ENCODE data around the gene PTPA. TPM values are rescaled to one million over a fixed set of nuclear protein-coding genes. Genes with fewer than 3 reads are reported as not detected.
A peak's percentile ranks its signal among the peaks of the same experiment; 100 is the strongest.

The PTPA gene
- total and polyA plus RNA-seq, 9 of the 15 experiments (the other 6 are each of a cell fraction or from before 2014, with no cell fraction given), result 1.7 to 121 (median 72.6) TPM

GRCh38 chr9:129068990-129069861 is 42.0 kb upstream of the PTPA start (continued):
- no peak; the same call in 1 of the 2 replicates for TF ChIP-seq CLOCK (CRISPR knock-in tag; IDR thresholded peaks at IDR 0.05; ENCODE audit: borderline replicate concordance)
- TF ChIP-seq, protein P1, sequence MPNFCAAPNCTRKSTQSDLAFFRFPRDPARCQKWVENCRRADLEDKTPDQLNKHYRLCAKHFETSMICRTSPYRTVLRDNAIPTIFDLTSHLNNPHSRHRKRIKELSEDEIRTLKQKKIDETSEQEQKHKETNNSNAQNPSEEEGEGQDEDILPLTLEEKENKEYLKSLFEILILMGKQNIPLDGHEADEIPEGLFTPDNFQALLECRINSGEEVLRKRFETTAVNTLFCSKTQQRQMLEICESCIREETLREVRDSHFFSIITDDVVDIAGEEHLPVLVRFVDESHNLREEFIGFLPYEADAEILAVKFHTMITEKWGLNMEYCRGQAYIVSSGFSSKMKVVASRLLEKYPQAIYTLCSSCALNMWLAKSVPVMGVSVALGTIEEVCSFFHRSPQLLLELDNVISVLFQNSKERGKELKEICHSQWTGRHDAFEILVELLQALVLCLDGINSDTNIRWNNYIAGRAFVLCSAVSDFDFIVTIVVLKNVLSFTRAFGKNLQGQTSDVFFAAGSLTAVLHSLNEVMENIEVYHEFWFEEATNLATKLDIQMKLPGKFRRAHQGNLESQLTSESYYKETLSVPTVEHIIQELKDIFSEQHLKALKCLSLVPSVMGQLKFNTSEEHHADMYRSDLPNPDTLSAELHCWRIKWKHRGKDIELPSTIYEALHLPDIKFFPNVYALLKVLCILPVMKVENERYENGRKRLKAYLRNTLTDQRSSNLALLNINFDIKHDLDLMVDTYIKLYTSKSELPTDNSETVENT (CRISPR knock-in tag; IDR thresholded peaks at IDR 0.05), result peak; percentile 58; the same call in 1 of the 2 replicates
- peak; percentile 87 for TF ChIP-seq HES1 (IDR thresholded peaks at IDR 0.05; ENCODE audit: low read depth)
- no peak; the same call in 1 of the 2 replicates for TF ChIP-seq OTX1 (CRISPR knock-in tag; IDR thresholded peaks at IDR 0.05)
- peak; percentile 95 for TF ChIP-seq USF2 (CRISPR knock-in tag; IDR thresholded peaks at IDR 0.05)
- no peak for TF ChIP-seq PHTF2 (CRISPR knock-in tag; IDR thresholded peaks at IDR 0.05)
- TF ChIP-seq STAT6 (CRISPR knock-in tag; IDR thresholded peaks at IDR 0.05), result no peak
- TF ChIP-seq, protein P2, sequence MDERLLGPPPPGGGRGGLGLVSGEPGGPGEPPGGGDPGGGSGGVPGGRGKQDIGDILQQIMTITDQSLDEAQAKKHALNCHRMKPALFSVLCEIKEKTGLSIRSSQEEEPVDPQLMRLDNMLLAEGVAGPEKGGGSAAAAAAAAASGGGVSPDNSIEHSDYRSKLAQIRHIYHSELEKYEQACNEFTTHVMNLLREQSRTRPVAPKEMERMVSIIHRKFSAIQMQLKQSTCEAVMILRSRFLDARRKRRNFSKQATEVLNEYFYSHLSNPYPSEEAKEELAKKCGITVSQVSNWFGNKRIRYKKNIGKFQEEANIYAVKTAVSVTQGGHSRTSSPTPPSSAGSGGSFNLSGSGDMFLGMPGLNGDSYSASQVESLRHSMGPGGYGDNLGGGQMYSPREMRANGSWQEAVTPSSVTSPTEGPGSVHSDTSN (CRISPR knock-in tag; IDR thresholded peaks at IDR 0.05; ENCODE audit: low read depth), result no peak
- TF ChIP-seq, protein P2 (tag; conservative IDR thresholded peaks at IDR 0.05; ENCODE audit: low read depth), result no peak
- TF ChIP-seq, protein P3, sequence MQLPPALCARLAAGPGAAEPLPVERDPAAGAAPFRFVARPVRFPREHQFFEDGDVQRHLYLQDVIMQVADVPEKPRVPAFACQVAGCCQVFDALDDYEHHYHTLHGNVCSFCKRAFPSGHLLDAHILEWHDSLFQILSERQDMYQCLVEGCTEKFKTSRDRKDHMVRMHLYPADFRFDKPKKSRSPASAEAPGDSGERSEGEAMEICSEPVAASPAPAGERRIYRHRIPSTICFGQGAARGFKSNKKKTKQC (CRISPR knock-in tag; IDR thresholded peaks at IDR 0.05), result peak; percentile 82
- peak; percentile 97 for TF ChIP-seq STAT5A (IDR thresholded peaks at IDR 0.05; ENCODE audit: borderline replicate concordance, low read length)
- TF ChIP-seq RBM25 (IDR thresholded peaks at IDR 0.05; ENCODE audit: low read depth, low read length, severe bottlenecking), result no peak
- no peak for TF ChIP-seq ZNF436 (CRISPR knock-in tag; IDR thresholded peaks at IDR 0.05)
